Measurements from ENCODE around the gene POLRMT. TPM values are rescaled to one million over a fixed set of nuclear protein-coding genes. Genes with fewer than 3 reads are reported as not detected.

POLRMT gene
- total RNA-seq, 1 donor from 2014 or later, result 29.0 TPM

- H3K27me3 ChIP-seq (ENCODE audit: control insufficient read depth, insufficient read depth, low read length), result no peaks in the 10 kb centered on the region
- FAIRE-seq (no peak), DNase-seq (ENCODE audit: low read depth) (no peak)
- TF ChIP-seq, protein P1, sequence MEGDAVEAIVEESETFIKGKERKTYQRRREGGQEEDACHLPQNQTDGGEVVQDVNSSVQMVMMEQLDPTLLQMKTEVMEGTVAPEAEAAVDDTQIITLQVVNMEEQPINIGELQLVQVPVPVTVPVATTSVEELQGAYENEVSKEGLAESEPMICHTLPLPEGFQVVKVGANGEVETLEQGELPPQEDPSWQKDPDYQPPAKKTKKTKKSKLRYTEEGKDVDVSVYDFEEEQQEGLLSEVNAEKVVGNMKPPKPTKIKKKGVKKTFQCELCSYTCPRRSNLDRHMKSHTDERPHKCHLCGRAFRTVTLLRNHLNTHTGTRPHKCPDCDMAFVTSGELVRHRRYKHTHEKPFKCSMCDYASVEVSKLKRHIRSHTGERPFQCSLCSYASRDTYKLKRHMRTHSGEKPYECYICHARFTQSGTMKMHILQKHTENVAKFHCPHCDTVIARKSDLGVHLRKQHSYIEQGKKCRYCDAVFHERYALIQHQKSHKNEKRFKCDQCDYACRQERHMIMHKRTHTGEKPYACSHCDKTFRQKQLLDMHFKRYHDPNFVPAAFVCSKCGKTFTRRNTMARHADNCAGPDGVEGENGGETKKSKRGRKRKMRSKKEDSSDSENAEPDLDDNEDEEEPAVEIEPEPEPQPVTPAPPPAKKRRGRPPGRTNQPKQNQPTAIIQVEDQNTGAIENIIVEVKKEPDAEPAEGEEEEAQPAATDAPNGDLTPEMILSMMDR (IDR thresholded peaks at IDR 0.05; ENCODE audit: insufficient read depth, low read length, severe bottlenecking), result no peak
- no peaks in the 10 kb centered on the region for H3K36me3 ChIP-seq (ENCODE audit: control insufficient read depth, insufficient read depth, low read length)
- no peak overlapping the region for H3K4me3 ChIP-seq (ENCODE audit: low read depth, low read length)
Measured at GRCh38 chr19:567296-567900, 65.9 kb downstream of the POLRMT start.

Other genes starting within 250 kb of the POLRMT start
- 0.26 TPM in 2 replicates for gene C2CD4C, start 224.4 kb downstream of the POLRMT start, total RNA-seq
- gene SHC2, start 172.5 kb downstream of the POLRMT start, total RNA-seq, result under 0.01 and 0.51 TPM in 2 replicates
- gene MADCAM1, start 137.1 kb downstream of the POLRMT start, total RNA-seq, result not detected in 2 replicates
- 16.8 and 23.2 TPM in 2 replicates for gene TPGS1, start 126.0 kb downstream of the POLRMT start, total RNA-seq
- 143 and 169 TPM in 2 replicates for gene CDC34, start 101.8 kb downstream of the POLRMT start, total RNA-seq
- gene GZMM, start 89.5 kb downstream of the POLRMT start, total RNA-seq, result not detected in 2 replicates
- gene BSG, start 60.9 kb downstream of the POLRMT start, total RNA-seq, result 349 and 369 TPM in 2 replicates
- under 0.01 and 0.51 TPM in 2 replicates for gene HCN2, start 43.7 kb downstream of the POLRMT start, total RNA-seq
- gene FGF22, start 6.3 kb upstream of the POLRMT start, total RNA-seq, result not detected in 2 replicates
- gene RNF126, start 29.7 kb upstream of the POLRMT start, total RNA-seq, result 28.3 and 42.6 TPM in 2 replicates
- gene FSTL3, start 42.9 kb upstream of the POLRMT start, total RNA-seq, result 80.6 and 143 TPM in 2 replicates
- gene PRSS57, start 61.9 kb upstream of the POLRMT start, total RNA-seq, result not detected in 2 replicates
- gene PALM, start 75.4 kb upstream of the POLRMT start, total RNA-seq, result under 0.01 and 0.26 TPM in 2 replicates
- gene MISP, start 117.6 kb upstream of the POLRMT start, total RNA-seq, result 105 and 138 TPM in 2 replicates
- 99.0 TPM in 2 replicates for gene PTBP1, start 163.9 kb upstream of the POLRMT start, total RNA-seq
- not detected in 2 replicates for gene PLPPR3, start 188.4 kb upstream of the POLRMT start, total RNA-seq
- gene AZU1, start 194.3 kb upstream of the POLRMT start, total RNA-seq, result not detected in 2 replicates
- gene PRTN3, start 207.5 kb upstream of the POLRMT start, total RNA-seq, result not detected in 2 replicates
- not detected in 2 replicates for gene ELANE, start 218.8 kb upstream of the POLRMT start, total RNA-seq
- gene CFD, start 226.1 kb upstream of the POLRMT start, total RNA-seq, result 1.2 and 4.2 TPM in 2 replicates